ENCODE data around the gene PTPRT.

GRCh38 chr20:42901689-42902440 lies 287.8 kb downstream of the PTPRT start:
- TF ChIP-seq CTCF (conservative IDR thresholded peaks at IDR 0.05 in 1 of 2, IDR thresholded peaks at IDR 0.05 in 1 of 2; ENCODE audit: low read depth in 1 of 2, low read length in 2 of 2) (no peak), EZH2 (IDR thresholded peaks at IDR 0.05; ENCODE audit: low read length, missing control alignments) (no peak)
